HepG2 (cell line): ENCODE measurements around the gene ATP8A2. TPM values are rescaled to one million over a fixed set of nuclear protein-coding genes. Genes with fewer than 3 reads are reported as not detected.

Experiments used
- ATAC-seq: fragments of 200-7000 bp; cut with Tn5 transposase; 3 replicates; pipeline ENCODE4 v1.9.1; 2020; ENCODE audit warnings: mild to moderate bottlenecking, moderate library complexity
- BruUV-seq: library from RNA; stranded (reverse); fragments of 400-500 nt; replicated peaks from 2 replicates; lab custom pipeline; 2021; lab: Mats Ljungman, UMichigan
- CTCF ChIA-PET: fragments of 300-600 bp; formaldehyde crosslinking; extraction: SDS; loops from one replicate; lab custom pipeline; 2021; ENCODE audit warnings: low total read pairs, inconsistent platforms, low intra/inter-chr PET ratio; lab: Yijun Ruan, JAX
- POLR2A ChIA-PET: fragments of 350-600 bp; sonication (Branson Sonifier 250); formaldehyde crosslinking; loops from one replicate; lab custom pipeline; 2020; ENCODE audit warnings: antibody characterized with exemption, inconsistent platforms; lab: Yijun Ruan, JAX
- DNase-seq: peaks from one replicate; pipeline ENCODE4 v3.0.0-alpha.2; 2015; ENCODE audit warnings: low spot score
- FAIRE-seq: peaks from 3 replicates; lab custom pipeline; 2011; peaks lifted over from hg19 to GRCh38; lab: Jason Lieb, UNC
- H2AFZ ChIP-seq: one replicate; pipeline ENCODE4 v1.6.1; 2011; ENCODE audit warnings: low read length, inconsistent platforms
- H3K27ac ChIP-seq: fragments of 300-600 bp; 3 replicates; pipeline ENCODE4 v1.8.0; 2011; ENCODE audit warnings: mixed run types, mild to moderate bottlenecking, mixed read lengths, low read length, inconsistent platforms; ENCODE audit not compliant: insufficient read depth; ENCODE audit errors: extremely low read length
- H3K27me3 ChIP-seq, 2 experiments: fragments of 200-600 bp in 1 of 2; 2 replicates in 1 of 2; 3 replicates in 1 of 2; pipeline versions ENCODE4 v1.6.0 to v1.8.0; 2011; ENCODE audit warnings: low read length in 2 of 2, mild to moderate bottlenecking in 2 of 2, moderate library complexity in 2 of 2, inconsistent platforms in 1 of 2; ENCODE audit not compliant: insufficient read depth in 2 of 2, control insufficient read depth in 1 of 2
- H3K36me3 ChIP-seq, 2 experiments: fragments of 200-600 bp in 1 of 2; replicated peaks in 1 of 2; 2 replicates in 1 of 2; 3 replicates in 1 of 2; pipeline versions ENCODE4 v1.5.1 to v1.8.0; 2011; ENCODE audit warnings: low read length in 2 of 2, inconsistent platforms in 1 of 2; ENCODE audit not compliant: insufficient read depth in 2 of 2, control insufficient read depth in 1 of 2
- H3K4me1 ChIP-seq: 2 replicates; pipeline ENCODE4 v1.5.1; 2012; ENCODE audit warnings: low read length, inconsistent platforms; ENCODE audit not compliant: insufficient read depth
- H3K4me2 ChIP-seq: 2 replicates; pipeline ENCODE4 v1.6.0; 2011; ENCODE audit warnings: low read depth, low read length, inconsistent platforms
- H3K4me3 ChIP-seq, 3 experiments: fragments of 200-600 bp in 1 of 3; sonication (generic), shearing (Covaris generic) in 1 of 3; replicated peaks in 1 of 3; 2 replicates each; pipeline ENCODE4 v1.5.1; 2011 to 2016; ENCODE audit warnings: low read length in 3 of 3, inconsistent platforms in 2 of 3, low read depth in 2 of 3, mild to moderate bottlenecking in 2 of 3, control low read depth in 1 of 3, mixed read lengths in 1 of 3; ENCODE audit not compliant: insufficient read depth in 1 of 3
- H3K79me2 ChIP-seq: one replicate; pipeline ENCODE4 v1.6.1; 2011; ENCODE audit warnings: low read length, inconsistent platforms; ENCODE audit not compliant: insufficient read depth
- H3K9ac ChIP-seq: 2 replicates; pipeline ENCODE4 v1.6.0; 2011; ENCODE audit warnings: mild to moderate bottlenecking, low read depth, low read length, inconsistent platforms; ENCODE audit not compliant: insufficient read depth
- H3K9me3 ChIP-seq: 2 replicates; pipeline ENCODE4 v1.5.1; 2012; ENCODE audit warnings: mild to moderate bottlenecking, low read length
- H4K20me1 ChIP-seq: 2 replicates; pipeline ENCODE4 v1.6.0; 2011; ENCODE audit warnings: inconsistent platforms, mild to moderate bottlenecking, low read length, moderate library complexity; ENCODE audit not compliant: insufficient read depth
- CEBPB ChIP-seq: IDR thresholded peaks from 2 replicates; pipeline ENCODE4 v1.6.1; 2011; ENCODE audit warnings: low read depth, low read length, improper control_type of control experiment, borderline replicate concordance
- ISX ChIP-seq: sonication (generic); formaldehyde crosslinking; conservative IDR thresholded peaks from 2 replicates; pipeline ENCODE4 v1.5.0; 2020; ENCODE audit warnings: missing genetic modification reagents
- WGBS: methylation state at CpG from one replicate; pipeline ENCODE4 v1.1.6; 2017; ENCODE audit warnings: low lambda C conversion rate; 5-methylcytosine and 5-hydroxymethylcytosine counted together
- in situ Hi-C: cut with HindIII; loops from 2 replicates; pipeline ENCODE4 v1.10.0; 2017; ENCODE audit warnings: low pct_unique_long_range_greater_than_20kb; ENCODE audit not compliant: extremely low pct_ligation_motif_present
- intact Hi-C: fragments of 100-400 bp; cut with micrococcal nuclease; formaldehyde crosslinking; loops from one replicate; pipeline ENCODE4 v1.10.0; 2022; ENCODE audit not compliant: unreplicated experiment
- polyA plus RNA-seq, 8 experiments: library from polyadenylated mRNA; depleted of rRNA in 3 of 8; stranded (reverse) in 7 of 8; unstranded in 1 of 8; fragments of >200 nt; fragmentation: Illumina TruSeq in 4 of 8; extraction: Trizol in 4 of 8; gene quantifications; 2 replicates each; pipeline versions ENCODE4 v1.2.1 to v1.2.3, GENCODE V29; 2011 to 2016; ENCODE audit warnings: low read depth in 4 of 8, missing spikeins in 1 of 8, mixed read lengths in 1 of 8; ENCODE audit not compliant: insufficient read depth in 1 of 8
- total RNA-seq, 5 experiments: library from RNA; depleted of rRNA; stranded (reverse); fragments of >200 nt; fragmentation: Illumina TruSeq; extraction: Trizol; gene quantifications; 2 replicates each; pipeline ENCODE4 v1.2.3, GENCODE V29; 2016; ENCODE audit warnings: low read depth in 1 of 5
- TF ChIP-seq, protein P1 (sequence below): sonication (generic); formaldehyde crosslinking; IDR thresholded peaks from 2 replicates; pipeline ENCODE4 v1.5.1; 2020; ENCODE audit warnings: mild to moderate bottlenecking, missing genetic modification reagents, moderate library complexity

Gene ATP8A2
- total and polyA plus RNA-seq, 2 of the 13 experiments (the other 11 are each of a cell fraction or from before 2014, with no cell fraction given) = 0.09 TPM; not detected in 1

DNA sequence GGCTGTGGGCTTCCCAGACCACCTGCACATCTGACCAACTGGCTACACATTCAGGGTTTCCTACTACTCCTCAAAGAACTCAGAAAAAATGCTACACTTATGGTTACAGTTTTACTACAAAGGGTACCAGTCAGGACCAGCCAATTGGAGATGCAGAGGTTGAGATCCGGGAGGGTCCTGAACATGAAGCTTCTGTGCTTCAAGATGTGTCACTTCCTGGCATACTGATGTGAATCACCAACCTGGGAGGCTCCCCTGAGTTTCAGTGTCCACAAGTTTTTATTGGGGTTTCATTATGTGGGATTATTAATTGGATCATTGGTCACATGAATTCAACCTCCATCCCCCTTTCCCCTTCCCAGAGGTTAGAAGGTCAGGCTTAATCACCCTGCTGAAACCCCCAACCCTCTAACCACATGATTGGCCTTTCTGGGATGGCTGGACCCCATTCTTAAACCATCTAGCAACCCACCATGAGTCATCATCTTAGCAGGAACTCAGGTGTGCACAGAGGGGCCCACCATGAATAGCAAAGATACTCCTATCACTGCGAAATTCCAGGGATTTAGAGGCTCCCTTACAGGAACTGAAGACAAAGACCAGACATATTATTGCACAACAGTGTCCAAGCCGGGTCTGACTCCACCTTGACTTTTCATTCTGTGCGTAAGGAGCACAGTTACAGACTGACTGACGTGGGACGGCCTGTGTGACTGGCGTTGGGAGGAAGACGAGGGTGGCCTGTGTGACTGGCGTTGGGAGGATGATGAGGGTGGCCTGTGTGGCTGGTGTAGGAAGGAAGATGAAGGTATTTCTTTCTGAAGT lies 90.7 kb downstream of the ATP8A2 start:
- Histone ChIP-seq H4K20me1 (no peaks in the 10 kb centered on the region), H3K4me3 (no peak overlapping the region), H3K36me3 (no peaks in the 10 kb centered on the region), H3K4me2 (no peak overlapping the region), H3K27ac (no peak overlapping the region), H2AFZ (no peak overlapping the region), H3K27me3 (no peaks in the 10 kb centered on the region; a peak in 1 of 5 replicates), H3K4me1 (no peaks in the 10 kb centered on the region), H3K79me2 (no peaks in the 10 kb centered on the region), H3K9me3 (no peaks in the 10 kb centered on the region), H3K9ac (no peak overlapping the region)
- POLR2A ChIA-PET = no interaction called here
- intact Hi-C loops = no loop called here
- WGBS = 0% methylated on average over 9 of the region's 9 CpGs
- BruUV-seq = no TSS peak
- TF ChIP-seq, protein P1, sequence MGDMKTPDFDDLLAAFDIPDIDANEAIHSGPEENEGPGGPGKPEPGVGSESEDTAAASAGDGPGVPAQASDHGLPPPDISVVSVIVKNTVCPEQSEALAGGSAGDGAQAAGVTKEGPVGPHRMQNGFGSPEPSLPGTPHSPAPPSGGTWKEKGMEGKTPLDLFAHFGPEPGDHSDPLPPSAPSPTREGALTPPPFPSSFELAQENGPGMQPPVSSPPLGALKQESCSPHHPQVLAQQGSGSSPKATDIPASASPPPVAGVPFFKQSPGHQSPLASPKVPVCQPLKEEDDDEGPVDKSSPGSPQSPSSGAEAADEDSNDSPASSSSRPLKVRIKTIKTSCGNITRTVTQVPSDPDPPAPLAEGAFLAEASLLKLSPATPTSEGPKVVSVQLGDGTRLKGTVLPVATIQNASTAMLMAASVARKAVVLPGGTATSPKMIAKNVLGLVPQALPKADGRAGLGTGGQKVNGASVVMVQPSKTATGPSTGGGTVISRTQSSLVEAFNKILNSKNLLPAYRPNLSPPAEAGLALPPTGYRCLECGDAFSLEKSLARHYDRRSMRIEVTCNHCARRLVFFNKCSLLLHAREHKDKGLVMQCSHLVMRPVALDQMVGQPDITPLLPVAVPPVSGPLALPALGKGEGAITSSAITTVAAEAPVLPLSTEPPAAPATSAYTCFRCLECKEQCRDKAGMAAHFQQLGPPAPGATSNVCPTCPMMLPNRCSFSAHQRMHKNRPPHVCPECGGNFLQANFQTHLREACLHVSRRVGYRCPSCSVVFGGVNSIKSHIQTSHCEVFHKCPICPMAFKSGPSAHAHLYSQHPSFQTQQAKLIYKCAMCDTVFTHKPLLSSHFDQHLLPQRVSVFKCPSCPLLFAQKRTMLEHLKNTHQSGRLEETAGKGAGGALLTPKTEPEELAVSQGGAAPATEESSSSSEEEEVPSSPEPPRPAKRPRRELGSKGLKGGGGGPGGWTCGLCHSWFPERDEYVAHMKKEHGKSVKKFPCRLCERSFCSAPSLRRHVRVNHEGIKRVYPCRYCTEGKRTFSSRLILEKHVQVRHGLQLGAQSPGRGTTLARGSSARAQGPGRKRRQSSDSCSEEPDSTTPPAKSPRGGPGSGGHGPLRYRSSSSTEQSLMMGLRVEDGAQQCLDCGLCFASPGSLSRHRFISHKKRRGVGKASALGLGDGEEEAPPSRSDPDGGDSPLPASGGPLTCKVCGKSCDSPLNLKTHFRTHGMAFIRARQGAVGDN (CRISPR knock-in tag) = no peak
- no peak for TF ChIP-seq ISX (CRISPR knock-in tag)
- TF ChIP-seq CEBPB = peak; percentile 76
- FAIRE-seq (no peak), ATAC-seq (no peak), DNase-seq (no peak)
- CTCF ChIA-PET = no interaction called here
- in situ Hi-C loops = no loop called here
